ENCODE results near the gene LPP. TPM values are rescaled to one million over a fixed set of nuclear protein-coding genes. Genes with fewer than 3 reads are reported as not detected.

LPP gene
- total RNA-seq, 4 donors from 2014 or later, result 183 to 293 (median 242) TPM

DNA sequence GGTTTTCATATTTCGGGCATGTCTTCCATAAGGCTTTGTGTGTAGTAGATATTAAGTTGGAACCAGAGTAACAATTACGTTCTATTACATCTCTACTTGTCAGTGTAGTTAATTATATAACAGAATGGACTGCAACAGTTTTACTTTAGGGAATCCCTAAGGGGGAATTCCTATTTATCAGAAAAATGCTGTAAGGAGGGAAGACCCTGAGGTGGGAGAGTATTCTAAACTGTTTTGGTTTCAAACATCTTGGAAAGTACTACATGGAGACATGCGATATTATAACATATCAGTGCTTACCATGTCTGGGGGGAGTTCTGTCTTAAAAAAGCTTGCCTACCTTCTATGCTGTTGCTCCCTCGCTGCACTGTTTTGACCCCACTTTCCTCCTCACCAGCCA is 238.1 kb downstream of the LPP start:
- DNase-seq (ENCODE audit: low spot score in 2 of 2), result no peak
- WGBS, 2 donors, result 89 to 91% methylated on average over 4 of the region's 4 CpGs
- Histone ChIP-seq H3K4me1 (peaks cover 0 to 47% (median 23%) of the 10 kb centered on the region in 4 donors), H3K27me3 (no peaks in the 10 kb centered on the region), H3K36me3 (no peaks in the 10 kb centered on the region), H3K27ac (no peak overlapping the region), H3K4me3 (no peak overlapping the region), H3K9me3 (no peaks in the 10 kb centered on the region)
- TF ChIP-seq, protein P1, sequence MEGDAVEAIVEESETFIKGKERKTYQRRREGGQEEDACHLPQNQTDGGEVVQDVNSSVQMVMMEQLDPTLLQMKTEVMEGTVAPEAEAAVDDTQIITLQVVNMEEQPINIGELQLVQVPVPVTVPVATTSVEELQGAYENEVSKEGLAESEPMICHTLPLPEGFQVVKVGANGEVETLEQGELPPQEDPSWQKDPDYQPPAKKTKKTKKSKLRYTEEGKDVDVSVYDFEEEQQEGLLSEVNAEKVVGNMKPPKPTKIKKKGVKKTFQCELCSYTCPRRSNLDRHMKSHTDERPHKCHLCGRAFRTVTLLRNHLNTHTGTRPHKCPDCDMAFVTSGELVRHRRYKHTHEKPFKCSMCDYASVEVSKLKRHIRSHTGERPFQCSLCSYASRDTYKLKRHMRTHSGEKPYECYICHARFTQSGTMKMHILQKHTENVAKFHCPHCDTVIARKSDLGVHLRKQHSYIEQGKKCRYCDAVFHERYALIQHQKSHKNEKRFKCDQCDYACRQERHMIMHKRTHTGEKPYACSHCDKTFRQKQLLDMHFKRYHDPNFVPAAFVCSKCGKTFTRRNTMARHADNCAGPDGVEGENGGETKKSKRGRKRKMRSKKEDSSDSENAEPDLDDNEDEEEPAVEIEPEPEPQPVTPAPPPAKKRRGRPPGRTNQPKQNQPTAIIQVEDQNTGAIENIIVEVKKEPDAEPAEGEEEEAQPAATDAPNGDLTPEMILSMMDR (IDR thresholded peaks at IDR 0.05), result no peak
- no peak for TF ChIP-seq POLR2A (IDR thresholded peaks at IDR 0.05)
- TF ChIP-seq EP300 (IDR thresholded peaks at IDR 0.05), result no peak

DNA sequence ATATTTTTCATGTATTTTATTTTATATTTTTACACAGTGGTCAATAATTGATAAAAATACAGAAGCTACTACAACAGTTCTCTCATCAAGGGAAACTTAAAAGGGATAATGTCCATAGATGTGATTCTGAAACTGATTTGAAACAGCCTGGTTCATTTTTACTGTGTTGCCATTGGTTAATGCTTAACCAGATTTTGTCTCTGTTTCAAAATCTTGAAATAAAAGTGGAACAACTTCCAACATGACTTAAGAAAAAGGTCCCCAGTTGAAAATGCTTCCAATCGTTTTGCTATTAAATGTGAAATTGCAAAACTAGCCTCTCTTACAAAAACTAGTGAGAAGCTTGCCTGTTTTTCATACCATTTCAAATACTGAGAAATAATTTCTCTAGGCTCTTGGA is 240.7 kb downstream of the LPP start:
- Histone ChIP-seq H3K9me3 (no peaks in the 10 kb centered on the region), H3K36me3 (no peaks in the 10 kb centered on the region), H3K4me3 (no peak overlapping the region), H3K27ac (no peak overlapping the region), H3K4me1 (peaks cover 0 to 62% (median 24%) of the 10 kb centered on the region in 4 donors), H3K27me3 (no peaks in the 10 kb centered on the region)
- no peak for DNase-seq (ENCODE audit: low spot score in 2 of 2)
- no peak for TF ChIP-seq POLR2A (IDR thresholded peaks at IDR 0.05)
- no peak for TF ChIP-seq EP300 (IDR thresholded peaks at IDR 0.05)
- TF ChIP-seq, protein P1 (IDR thresholded peaks at IDR 0.05), result no peak
- 42 to 52% methylated on average over 1 of the region's 1 CpG for WGBS, 2 donors

DNA sequence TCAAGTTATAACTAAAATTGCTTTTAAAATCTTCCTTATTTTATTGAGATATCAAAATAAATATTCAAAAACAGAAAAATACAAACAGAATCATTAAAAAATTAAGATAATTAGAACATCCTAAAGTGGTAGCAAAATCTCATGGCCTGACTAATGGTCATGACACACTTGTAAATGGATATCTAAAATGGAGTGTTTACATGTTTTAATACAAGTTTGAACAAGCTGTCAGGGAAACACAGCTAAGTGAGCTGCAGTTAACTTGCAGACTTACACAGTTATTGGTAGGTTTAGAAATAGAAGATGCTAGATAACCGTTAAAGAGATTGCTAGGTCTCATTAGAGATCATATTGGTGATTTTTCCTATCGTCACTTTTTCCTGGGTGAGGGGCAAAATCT is 242.3 kb downstream of the LPP start:
- 91 to 94% methylated on average over 2 of the region's 2 CpGs for WGBS, 2 donors
- Histone ChIP-seq H3K27me3 (no peaks in the 10 kb centered on the region), H3K36me3 (no peaks in the 10 kb centered on the region), H3K9me3 (no peaks in the 10 kb centered on the region), H3K4me1 (peaks cover 0 to 51% (median 11%) of the 10 kb centered on the region in 4 donors), H3K4me3 (no peak overlapping the region), H3K27ac (no peak overlapping the region)
- TF ChIP-seq, protein P1 (IDR thresholded peaks at IDR 0.05), result no peak
- no peak for TF ChIP-seq EP300 (IDR thresholded peaks at IDR 0.05)
- no peak for TF ChIP-seq POLR2A (IDR thresholded peaks at IDR 0.05)
- DNase-seq (ENCODE audit: low spot score in 2 of 2), result no peak

- no peak for DNase-seq (ENCODE audit: low spot score in 2 of 2)
- H3K9me3 ChIP-seq, result no peaks in the 10 kb centered on the region
- no peaks in the 10 kb centered on the region for H3K36me3 ChIP-seq
- H3K4me1 ChIP-seq, result peaks cover 0 to 44% (median 7%) of the 10 kb centered on the region in 4 donors
- TF ChIP-seq, protein P1 (IDR thresholded peaks at IDR 0.05), result no peak
- no peak for TF ChIP-seq POLR2A (IDR thresholded peaks at IDR 0.05)
- no peak for TF ChIP-seq EP300 (IDR thresholded peaks at IDR 0.05)
- no peaks in the 10 kb centered on the region for H3K27me3 ChIP-seq
- H3K27ac ChIP-seq, result peak overlapping the region in 2 of 4 donors; percentile 41 to 61
- peak overlapping the region in 1 of 4 donors; percentile 8 for H3K4me3 ChIP-seq
- 58 to 70% methylated on average over 3 of the region's 3 CpGs for WGBS, 2 donors
These were observed 242.9 kb downstream of the LPP start for GRCh38 chr3:188396900-188397299.

DNA sequence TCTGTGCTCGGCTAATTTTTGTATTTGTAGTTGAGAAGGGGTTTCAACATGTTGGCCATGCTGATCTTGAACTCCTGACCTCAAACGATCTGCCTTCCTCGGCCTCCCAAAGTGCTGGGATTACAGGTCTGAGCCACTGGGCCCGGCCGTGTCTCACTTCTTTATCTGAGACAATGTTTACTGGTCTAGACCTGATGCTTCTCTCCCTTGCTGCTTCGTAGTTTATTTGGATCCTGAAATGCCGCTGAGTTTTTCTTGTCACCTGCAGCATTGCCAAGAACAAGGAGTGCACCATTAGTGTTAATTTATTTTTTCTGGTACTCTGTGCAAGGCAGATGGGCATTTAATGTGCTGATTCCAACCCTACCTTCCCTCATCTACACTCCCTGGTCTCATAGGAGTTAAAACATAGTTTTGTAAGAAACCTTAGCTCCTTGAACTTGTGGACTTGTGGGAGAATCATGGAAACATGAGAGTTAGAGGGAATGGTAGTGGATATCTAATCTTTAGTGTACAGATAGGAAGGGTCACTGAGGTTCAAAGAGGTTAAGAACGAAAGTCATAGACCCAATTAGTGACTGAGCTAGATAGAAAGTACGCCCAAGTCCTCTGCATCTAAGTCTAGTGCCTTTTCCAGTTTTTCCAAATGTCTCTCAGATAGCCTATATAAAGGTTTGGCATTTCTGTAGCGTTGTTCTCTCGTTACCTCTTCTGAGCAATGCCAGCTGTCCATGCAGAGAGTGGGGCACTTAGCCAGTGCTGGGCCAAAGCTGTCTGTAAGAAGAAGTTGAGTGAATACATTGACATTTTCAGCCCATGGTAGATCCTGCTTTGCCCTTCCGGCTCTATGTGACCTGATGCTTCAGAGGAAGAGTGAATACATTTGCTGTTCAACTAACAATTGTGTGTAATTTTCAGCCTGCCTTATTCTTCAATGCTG is 244.1 kb downstream of the LPP start:
- DNase-seq (ENCODE audit: low spot score in 2 of 2), result no peak
- TF ChIP-seq, protein P1 (IDR thresholded peaks at IDR 0.05), result no peak
- TF ChIP-seq EP300 (IDR thresholded peaks at IDR 0.05), result no peak
- no peak for TF ChIP-seq POLR2A (IDR thresholded peaks at IDR 0.05)
- H3K36me3 ChIP-seq, result no peaks in the 10 kb centered on the region
- no peak overlapping the region for H3K4me3 ChIP-seq
- no peaks in the 10 kb centered on the region for H3K9me3 ChIP-seq
- peaks cover 0 to 36% (median 7%) of the 10 kb centered on the region in 4 donors for H3K4me1 ChIP-seq
- no peaks in the 10 kb centered on the region for H3K27me3 ChIP-seq
- 93 to 96% methylated on average over 12 of the region's 12 CpGs for whole genome bisulfite sequencing, 2 donors
- H3K27ac ChIP-seq, result peak overlapping the region in 2 of 4 donors; percentile 41 to 61

Measured in tibial nerve (tissue), 4 donors.